Measurements from ENCODE around the gene HIPK3.

The HIPK3 gene

GRCh38 chr11:33376331-33377310 lies 119.4 kb downstream of the HIPK3 start:
- Histone ChIP-seq H3K27ac (ENCODE audit: low read length) (no peak overlapping the region), H3K4me2 (ENCODE audit: insufficient read depth, low read length) (no peak overlapping the region), H3K27me3 (ENCODE audit: insufficient read depth, low read length, poor library complexity) (peaks cover 16% of the 10 kb centered on the region), H3K4me3 (ENCODE audit: low read depth in 1 of 2, low read length in 2 of 2) (no peak overlapping the region), H4K20me1 (ENCODE audit: insufficient read depth, low read length) (no peaks in the 10 kb centered on the region), H3K9ac (ENCODE audit: low read depth, low read length) (no peak overlapping the region), H2AFZ (ENCODE audit: low read depth, low read length) (no peak overlapping the region), H3K79me2 (ENCODE audit: insufficient read depth, low read length) (no peaks in the 10 kb centered on the region), H3K36me3 (ENCODE audit: insufficient read depth, low read length) (no peaks in the 10 kb centered on the region), H3K9me3 (ENCODE audit: insufficient read depth, low read length, severe bottlenecking) (no peaks in the 10 kb centered on the region), H3K4me1 (ENCODE audit: insufficient read depth, low read length) (no peaks in the 10 kb centered on the region)
- TF ChIP-seq, protein P1, sequence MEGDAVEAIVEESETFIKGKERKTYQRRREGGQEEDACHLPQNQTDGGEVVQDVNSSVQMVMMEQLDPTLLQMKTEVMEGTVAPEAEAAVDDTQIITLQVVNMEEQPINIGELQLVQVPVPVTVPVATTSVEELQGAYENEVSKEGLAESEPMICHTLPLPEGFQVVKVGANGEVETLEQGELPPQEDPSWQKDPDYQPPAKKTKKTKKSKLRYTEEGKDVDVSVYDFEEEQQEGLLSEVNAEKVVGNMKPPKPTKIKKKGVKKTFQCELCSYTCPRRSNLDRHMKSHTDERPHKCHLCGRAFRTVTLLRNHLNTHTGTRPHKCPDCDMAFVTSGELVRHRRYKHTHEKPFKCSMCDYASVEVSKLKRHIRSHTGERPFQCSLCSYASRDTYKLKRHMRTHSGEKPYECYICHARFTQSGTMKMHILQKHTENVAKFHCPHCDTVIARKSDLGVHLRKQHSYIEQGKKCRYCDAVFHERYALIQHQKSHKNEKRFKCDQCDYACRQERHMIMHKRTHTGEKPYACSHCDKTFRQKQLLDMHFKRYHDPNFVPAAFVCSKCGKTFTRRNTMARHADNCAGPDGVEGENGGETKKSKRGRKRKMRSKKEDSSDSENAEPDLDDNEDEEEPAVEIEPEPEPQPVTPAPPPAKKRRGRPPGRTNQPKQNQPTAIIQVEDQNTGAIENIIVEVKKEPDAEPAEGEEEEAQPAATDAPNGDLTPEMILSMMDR (IDR thresholded peaks at IDR 0.05; ENCODE audit: borderline replicate concordance, extremely low read depth, low read length, poor library complexity, severe bottlenecking) = no peak
- no peak for TF ChIP-seq EZH2 (IDR thresholded peaks at IDR 0.05; ENCODE audit: borderline replicate concordance, low read depth, low read length, severe bottlenecking)
- no peak for DNase-seq
- ATAC-seq (ENCODE audit: insufficient read depth, low read depth) = no peak

DNA sequence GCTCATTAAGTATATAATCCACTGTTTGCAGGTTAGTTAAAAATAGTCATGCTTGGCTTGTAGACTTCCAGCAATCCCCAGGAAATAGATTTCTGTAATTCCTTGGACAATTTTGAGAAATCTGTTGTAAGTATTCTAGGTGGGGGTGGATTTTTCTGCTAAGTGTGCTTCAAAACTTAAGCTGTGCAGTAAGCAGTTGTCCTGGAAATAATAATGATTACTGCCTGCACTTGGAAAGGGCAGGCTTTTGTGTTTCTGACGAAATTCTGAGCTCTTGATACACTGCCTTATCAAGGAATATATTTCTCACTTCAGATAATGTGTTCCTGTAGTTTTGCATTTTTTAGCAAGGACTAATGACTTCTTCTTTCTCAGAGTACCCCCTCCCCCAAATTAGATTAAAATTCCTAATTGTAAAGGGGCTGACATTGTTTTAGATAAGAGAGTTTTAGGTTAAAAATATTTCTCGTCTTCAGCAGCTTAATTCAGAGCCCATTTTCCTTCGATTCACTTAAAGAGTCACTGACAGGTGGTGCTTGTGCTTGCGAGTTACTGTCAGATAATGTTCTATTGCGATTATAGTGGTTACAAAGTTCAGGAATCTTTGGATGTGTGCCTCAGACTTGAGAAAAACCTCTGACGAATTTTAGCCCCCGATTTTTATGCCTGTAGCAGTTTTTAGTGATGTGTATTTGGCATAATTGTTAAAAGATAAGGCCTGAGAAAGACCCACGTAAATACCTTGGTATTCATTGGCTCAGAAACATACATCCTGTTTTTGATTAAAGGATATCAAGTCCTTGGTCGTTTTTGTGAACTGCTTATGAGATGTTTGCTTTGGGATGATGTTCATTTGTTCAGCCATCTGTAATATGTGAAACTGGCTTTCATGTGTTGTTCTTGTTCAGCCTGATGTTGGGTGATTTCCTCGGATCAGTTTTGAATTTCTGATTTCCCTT lies 120.5 kb downstream of the HIPK3 start:
- Histone ChIP-seq H3K27ac (ENCODE audit: low read length) (no peak overlapping the region), H4K20me1 (ENCODE audit: insufficient read depth, low read length) (no peaks in the 10 kb centered on the region), H3K4me1 (ENCODE audit: insufficient read depth, low read length) (no peaks in the 10 kb centered on the region), H2AFZ (ENCODE audit: low read depth, low read length) (no peak overlapping the region), H3K36me3 (ENCODE audit: insufficient read depth, low read length) (no peaks in the 10 kb centered on the region), H3K4me2 (ENCODE audit: insufficient read depth, low read length) (no peak overlapping the region), H3K4me3 (ENCODE audit: low read depth in 1 of 2, low read length in 2 of 2) (no peak overlapping the region), H3K9me3 (ENCODE audit: insufficient read depth, low read length, severe bottlenecking) (no peaks in the 10 kb centered on the region), H3K79me2 (ENCODE audit: insufficient read depth, low read length) (no peaks in the 10 kb centered on the region), H3K27me3 (ENCODE audit: insufficient read depth, low read length, poor library complexity) (peaks cover 22% of the 10 kb centered on the region), H3K9ac (ENCODE audit: low read depth, low read length) (no peak overlapping the region)
- ATAC-seq (ENCODE audit: insufficient read depth, low read depth) = no peak
- no peak for TF ChIP-seq EZH2 (IDR thresholded peaks at IDR 0.05; ENCODE audit: borderline replicate concordance, low read depth, low read length, severe bottlenecking)
- TF ChIP-seq, protein P1 (IDR thresholded peaks at IDR 0.05; ENCODE audit: borderline replicate concordance, extremely low read depth, low read length, poor library complexity, severe bottlenecking) = no peak
- no peak for DNase-seq

DNA sequence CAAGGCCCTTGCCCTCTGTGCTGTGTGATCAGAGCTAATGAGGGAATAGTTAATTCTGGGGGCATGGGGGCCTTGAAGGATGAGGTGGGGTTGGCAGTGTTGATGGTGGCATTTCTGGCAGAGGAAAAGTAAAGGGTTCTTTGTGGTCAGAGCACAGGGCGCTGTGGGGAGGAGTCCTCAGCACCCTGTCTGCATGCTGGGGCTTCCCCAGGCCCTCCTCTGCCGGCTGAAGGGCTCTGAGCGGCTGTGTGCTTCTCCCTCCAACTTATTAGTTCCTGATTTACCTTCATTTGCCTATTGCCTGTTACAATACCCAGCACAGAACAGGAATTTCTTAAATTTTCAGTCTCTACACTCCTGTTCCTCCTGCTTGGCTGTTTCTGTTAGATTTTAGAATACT lies 122.8 kb downstream of the HIPK3 start:
- peak; percentile 64; the same call in 2 of the 3 replicates for ATAC-seq (ENCODE audit: insufficient read depth, low read depth)

More for the DNA sequence above, 122.8 kb downstream of the HIPK3 start:
- no peaks in the 10 kb centered on the region for H3K9me3 ChIP-seq (ENCODE audit: insufficient read depth, low read length, severe bottlenecking)
- H3K36me3 ChIP-seq (ENCODE audit: insufficient read depth, low read length) = no peaks in the 10 kb centered on the region
- no peak overlapping the region for H3K27ac ChIP-seq (ENCODE audit: low read length)
- no peak overlapping the region for H3K4me3 ChIP-seq (ENCODE audit: low read depth in 1 of 2, low read length in 2 of 2)
- H3K4me1 ChIP-seq (ENCODE audit: insufficient read depth, low read length) = no peaks in the 10 kb centered on the region
- TF ChIP-seq, protein P1 (IDR thresholded peaks at IDR 0.05; ENCODE audit: borderline replicate concordance, extremely low read depth, low read length, poor library complexity, severe bottlenecking) = no peak
- TF ChIP-seq EZH2 (IDR thresholded peaks at IDR 0.05; ENCODE audit: borderline replicate concordance, low read depth, low read length, severe bottlenecking) = no peak
- H3K27me3 ChIP-seq (ENCODE audit: insufficient read depth, low read length, poor library complexity) = peaks cover 27% of the 10 kb centered on the region
- H3K9ac ChIP-seq (ENCODE audit: low read depth, low read length) = no peak overlapping the region
- no peak for DNase-seq
- no peaks in the 10 kb centered on the region for H3K79me2 ChIP-seq (ENCODE audit: insufficient read depth, low read length)
- H2AFZ ChIP-seq (ENCODE audit: low read depth, low read length) = no peak overlapping the region
- no peak overlapping the region for H3K4me2 ChIP-seq (ENCODE audit: insufficient read depth, low read length)
- no peaks in the 10 kb centered on the region for H4K20me1 ChIP-seq (ENCODE audit: insufficient read depth, low read length)
